Ecto neural progenitor cell (in vitro differentiated cells): ENCODE results near the gene LOC128125822.
A peak's percentile ranks its signal among the peaks of the same experiment; 100 is the strongest.
"Not testable (repeated sequence)": the region's sequence is repeated elsewhere in the genome, so short reads cannot be mapped to it uniquely, and the experiment has no call there.

Source experiments
- DNase-seq: peaks from one replicate; pipeline ENCODE4 v3.0.0-alpha.2; 2018; ENCODE audit warnings: low spot score

LOC128125822 gene

GRCh38 chr6:63582579-63583231 is 10.4 kb downstream of the LOC128125822 start:
- DNase-seq: no peak

- DNase-seq: no peak
Measured at GRCh38 chr6:63584125-63584514, 11.8 kb downstream of the LOC128125822 start.

- DNase-seq: no peak
Measured at GRCh38 chr6:63584566-63584965, 12.3 kb downstream of the LOC128125822 start.

GRCh38 chr6:63585652-63586051 is 13.4 kb downstream of the LOC128125822 start:
- DNase-seq: not testable (repeated sequence)

GRCh38 chr6:63589952-63590411 is 17.7 kb downstream of the LOC128125822 start:
- no peak for DNase-seq

GRCh38 chr6:63592886-63593285 is 20.6 kb downstream of the LOC128125822 start:
- DNase-seq: no peak

- no peak for DNase-seq
Measured at GRCh38 chr6:63597141-63598048, 25.1 kb downstream of the LOC128125822 start.

- DNase-seq: peak; percentile 81
Measured at GRCh38 chr6:63598049-63599036, 26.1 kb downstream of the LOC128125822 start.

- no peak for DNase-seq
Measured at GRCh38 chr6:63599243-63599642, 27.0 kb downstream of the LOC128125822 start.

GRCh38 chr6:63600136-63600535 is 27.9 kb downstream of the LOC128125822 start:
- DNase-seq: no peak

- no peak for DNase-seq
Measured at GRCh38 chr6:63609231-63609630, 37.0 kb downstream of the LOC128125822 start.

- no peak for DNase-seq
Measured at GRCh38 chr6:63610944-63611343, 38.7 kb downstream of the LOC128125822 start.

GRCh38 chr6:63611560-63611959 is 39.3 kb downstream of the LOC128125822 start:
- no peak for DNase-seq

- no peak for DNase-seq
Measured at GRCh38 chr6:63615590-63615989, 43.3 kb downstream of the LOC128125822 start.
